CD4-positive, alpha-beta memory T cell (primary cell): ENCODE measurements around the gene DOCK10. TPM values are rescaled to one million over a fixed set of nuclear protein-coding genes. Genes with fewer than 3 reads are reported as not detected.

Experiments
- CTCF ChIA-PET: fragments of 350-600 bp; sonication (Branson Sonifier 250); formaldehyde crosslinking; loops from one replicate; lab custom pipeline; 2021; ENCODE audit warnings: inconsistent platforms; ENCODE audit not compliant: partially characterized antibody; lab: Charles Lee
- POLR2A ChIA-PET: fragments of 350-600 bp; sonication (Branson Sonifier 250); formaldehyde crosslinking; loops from one replicate; lab custom pipeline; 2021; ENCODE audit not compliant: partially characterized antibody; lab: Charles Lee
- DNase-seq, 5 donors: peaks; one replicate each; pipeline versions ENCODE4 v3.0.0 to v3.0.0-alpha.2; 2020 to 2022; ENCODE audit warnings: mixed read lengths in 1 of 5
- H3K27ac ChIP-seq: one replicate; pipeline ENCODE4 v1.7.0; 2013; ENCODE audit warnings: low read depth, low read length
- H3K27me3 ChIP-seq: 2 replicates; pipeline ENCODE4 v1.7.0; 2013; ENCODE audit warnings: mild to moderate bottlenecking, low read length, moderate library complexity; ENCODE audit not compliant: insufficient read depth
- H3K36me3 ChIP-seq: 2 replicates; pipeline ENCODE4 v1.7.0; 2013; ENCODE audit warnings: mild to moderate bottlenecking, low read length, moderate library complexity; ENCODE audit not compliant: insufficient read depth
- H3K4me1 ChIP-seq: 2 replicates; pipeline ENCODE4 v1.7.0; 2013; ENCODE audit warnings: mild to moderate bottlenecking, low read length, moderate library complexity; ENCODE audit not compliant: insufficient read depth
- H3K4me3 ChIP-seq, 2 donors: one replicate each; pipeline ENCODE4 v1.7.0; 2013; ENCODE audit warnings: low read length in 2 of 2, mild to moderate bottlenecking in 1 of 2
- H3K9me3 ChIP-seq, 2 donors: one replicate each; pipeline ENCODE4 v1.7.0; 2013; ENCODE audit warnings: low read length in 2 of 2, control low read depth in 1 of 2; ENCODE audit not compliant: control insufficient read depth in 1 of 2
- H3K27ac Mint-ChIP-seq, 7 donors: one replicate each; pipeline ENCODE4 v1.8.0; 2020 to 2021; ENCODE audit warnings: mixed read lengths in 7 of 7, mild to moderate bottlenecking in 6 of 7, inconsistent platforms in 3 of 7, moderate library complexity in 3 of 7
- H3K27me3 Mint-ChIP-seq, 2 donors: one replicate each; pipeline ENCODE4 v1.8.0; 2020 to 2021; ENCODE audit warnings: mixed read lengths in 2 of 2
- H3K36me3 Mint-ChIP-seq, 2 donors: one replicate each; pipeline ENCODE4 v1.8.0; 2020 to 2021; ENCODE audit warnings: mixed read lengths in 2 of 2, inconsistent platforms in 1 of 2, mild to moderate bottlenecking in 1 of 2
- H3K4me1 Mint-ChIP-seq, 4 donors: one replicate each; pipeline ENCODE4 v1.8.0; 2020 to 2021; ENCODE audit warnings: mixed read lengths in 4 of 4, mild to moderate bottlenecking in 1 of 4
- H3K4me3 Mint-ChIP-seq, 8 donors: one replicate each; pipeline ENCODE4 v1.8.0; 2020 to 2021; ENCODE audit warnings: mixed read lengths in 8 of 8, mild to moderate bottlenecking in 7 of 8, moderate library complexity in 6 of 8, inconsistent platforms in 3 of 8
- H3K9me3 Mint-ChIP-seq, 8 donors: one replicate each; pipeline ENCODE4 v1.8.0; 2020 to 2021; ENCODE audit warnings: mixed read lengths in 8 of 8, mild to moderate bottlenecking in 5 of 8, inconsistent platforms in 3 of 8, moderate library complexity in 1 of 8
- intact Hi-C: fragments of 100-400 bp; cut with micrococcal nuclease; formaldehyde crosslinking; loops from one replicate; pipeline ENCODE4 v1.15.1; 2023
- microRNA-seq: library from miRNA; unstranded; fragments of <30 nt; microRNA quantifications from one replicate; pipeline ENCODE4 v1.2.0, GENCODE V29; 2021; ENCODE audit warnings: borderline replicate concordance, borderline number of aligned reads, borderline microRNAs expressed, mixed read lengths
- polyA plus RNA-seq, 2 donors: library from polyadenylated mRNA; unstranded; fragments of 300-500 nt; fragmentation: Illumina TruSeq; gene quantifications; one replicate each; pipeline ENCODE4 v1.2.3, GENCODE V29; 2021
- total RNA-seq, 2 experiments: library from RNA; stranded (reverse); gene quantifications; one replicate each; pipeline ENCODE4 v1.2.3, GENCODE V29; 2021

Gene DOCK10
- total and polyA plus RNA-seq, 4 experiments from 2014 or later: 26.0 to 186 (median 125) TPM

DNA sequence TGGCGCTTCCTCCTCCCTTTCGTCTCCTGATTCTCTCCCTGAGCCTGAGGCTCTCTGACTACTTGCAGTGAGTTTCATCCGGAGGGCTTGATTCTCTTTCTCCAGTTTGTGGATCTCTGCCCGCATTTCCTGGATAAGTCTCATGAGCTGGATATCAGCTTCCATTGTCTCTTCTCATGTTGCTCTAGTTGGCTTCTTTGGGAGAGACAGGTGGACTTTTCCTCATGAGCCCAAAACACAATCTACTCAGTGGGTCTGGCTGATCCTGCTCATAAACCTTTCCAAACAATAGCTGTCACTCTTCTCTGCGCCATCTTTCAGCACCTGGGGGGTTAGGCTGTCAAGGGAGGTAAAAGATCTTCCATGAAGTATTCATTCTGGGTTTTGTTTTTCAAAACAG, 326.1 kb downstream of the DOCK10 start, which contains the start of gene CCDC195:
CCDC195 (minus strand) TSS at position 165 of the 400 bp plus-strand sequence; CDS start at position 165, 0 bp downstream.
- no peak within 1 kb of the TSS for H3K27ac ChIP-seq
- H3K27me3 ChIP-seq: no peaks in the 10 kb centered on the region
- H3K36me3 Mint-ChIP-seq: no peaks in the 10 kb centered on the region
- H3K4me1 ChIP-seq: no peaks in the 10 kb centered on the region
- H3K4me3 Mint-ChIP-seq: no peak within 1 kb of the TSS
- no peak within 1 kb of the TSS for H3K27ac Mint-ChIP-seq
- ChIA-PET CTCF (no interaction called here), POLR2A (no interaction called here)
- no peak within 1 kb of the TSS for H3K4me3 ChIP-seq
- DNase-seq: no peak
- H3K36me3 ChIP-seq: no peaks in the 10 kb centered on the region
- intact Hi-C loops: no loop called here
- no peaks in the 10 kb centered on the region for H3K9me3 ChIP-seq
- H3K9me3 Mint-ChIP-seq: peaks cover 0 to 16% (median 8%) of the 10 kb centered on the region in 8 donors
- no peaks in the 10 kb centered on the region for H3K4me1 Mint-ChIP-seq
- H3K27me3 Mint-ChIP-seq: peaks cover 3 to 9% of the 10 kb centered on the region in 2 donors

Small RNAs within 50 kb of the gene (microRNA-seq; reads per million reads assigned to microRNA genes)
- gene MIR4439: not detected
